IPS-18c (cell line): ENCODE results near the gene CPPED1.
"Not testable (repeated sequence)": the region's sequence is repeated elsewhere in the genome, so short reads cannot be mapped to it uniquely, and the experiment has no call there.

Experiments used
- H3K4me3 ChIP-seq: 2 replicates; pipeline ENCODE4 v1.7.0; 2013; ENCODE audit warnings: low read depth, mild to moderate bottlenecking, low read length, moderate library complexity; ENCODE audit not compliant: insufficient read depth
- H3K9me3 ChIP-seq: one replicate; pipeline ENCODE4 v1.6.1; 2013; ENCODE audit warnings: mild to moderate bottlenecking, low read length, moderate library complexity; ENCODE audit not compliant: control insufficient read depth, insufficient read depth

The CPPED1 gene

DNA sequence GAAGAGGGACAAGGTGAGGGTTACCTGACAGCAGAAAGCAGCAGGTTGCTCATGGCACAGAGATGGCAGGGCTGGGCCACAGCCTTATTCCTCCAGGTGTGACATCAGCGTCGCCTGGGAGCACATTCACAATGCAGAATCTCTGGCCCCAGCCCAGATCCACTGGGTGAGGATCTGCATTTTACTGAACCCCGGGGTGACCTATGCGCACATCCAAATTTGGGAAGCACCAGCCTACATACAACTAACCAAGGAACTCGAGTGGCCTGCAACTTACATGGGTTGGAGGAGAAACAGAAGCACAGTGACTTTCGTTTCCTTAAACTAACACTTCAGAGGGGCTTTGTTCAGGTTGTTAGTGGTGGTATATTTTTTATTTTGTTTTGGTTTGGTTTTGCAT is 17.6 kb downstream of the CPPED1 start:
- H3K9me3 ChIP-seq: no peaks in the 10 kb centered on the region
- H3K4me3 ChIP-seq: no peak overlapping the region

GRCh38 chr16:12784076-12784475 is 19.6 kb downstream of the CPPED1 start:
- no peaks in the 10 kb centered on the region for H3K9me3 ChIP-seq
- no peak overlapping the region for H3K4me3 ChIP-seq

DNA sequence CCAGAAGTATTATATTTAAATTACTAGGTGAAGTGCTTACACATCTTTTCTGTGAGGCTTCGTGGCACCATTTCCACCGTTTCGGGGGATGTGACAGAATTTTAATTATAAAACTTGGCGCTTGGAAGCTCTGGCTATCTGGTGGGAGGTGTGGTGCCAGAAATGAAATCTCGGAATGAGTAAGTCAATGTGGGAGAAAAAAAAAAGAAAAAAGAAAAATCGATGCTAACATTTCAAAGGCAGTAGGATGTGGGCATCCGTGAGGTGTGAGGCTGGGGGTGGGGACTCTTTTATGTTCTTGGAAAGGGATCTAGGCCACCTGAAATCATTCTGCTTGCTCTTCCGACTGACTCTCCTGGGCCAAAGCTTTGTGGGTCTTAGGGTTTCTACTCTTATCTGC is 21.9 kb downstream of the CPPED1 start:
- Histone ChIP-seq H3K4me3 (no peak overlapping the region), H3K9me3 (no peaks in the 10 kb centered on the region)

GRCh38 chr16:12780467-12780866 is 23.2 kb downstream of the CPPED1 start:
- Histone ChIP-seq H3K9me3 (no peaks in the 10 kb centered on the region), H3K4me3 (no peak overlapping the region)

DNA sequence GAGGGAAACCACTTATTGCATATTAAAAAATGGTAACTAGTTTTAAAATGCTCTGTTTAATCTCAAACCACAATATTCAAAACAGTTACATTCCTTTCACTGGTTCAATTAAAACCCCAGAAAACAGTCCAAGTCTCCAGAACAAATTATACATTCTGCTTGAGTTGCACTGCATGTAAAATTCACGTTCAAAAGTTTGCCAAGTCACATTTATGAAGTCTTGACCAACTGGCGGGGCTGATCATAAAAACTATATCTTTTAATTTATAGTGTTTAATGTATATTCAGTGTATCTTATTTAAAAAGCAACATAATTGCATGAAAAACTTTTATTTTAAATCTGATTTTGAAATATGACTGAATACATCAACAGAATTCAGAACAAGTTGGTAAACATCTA is 25.0 kb downstream of the CPPED1 start:
- H3K9me3 ChIP-seq: no peaks in the 10 kb centered on the region
- H3K4me3 ChIP-seq: no peak overlapping the region

DNA sequence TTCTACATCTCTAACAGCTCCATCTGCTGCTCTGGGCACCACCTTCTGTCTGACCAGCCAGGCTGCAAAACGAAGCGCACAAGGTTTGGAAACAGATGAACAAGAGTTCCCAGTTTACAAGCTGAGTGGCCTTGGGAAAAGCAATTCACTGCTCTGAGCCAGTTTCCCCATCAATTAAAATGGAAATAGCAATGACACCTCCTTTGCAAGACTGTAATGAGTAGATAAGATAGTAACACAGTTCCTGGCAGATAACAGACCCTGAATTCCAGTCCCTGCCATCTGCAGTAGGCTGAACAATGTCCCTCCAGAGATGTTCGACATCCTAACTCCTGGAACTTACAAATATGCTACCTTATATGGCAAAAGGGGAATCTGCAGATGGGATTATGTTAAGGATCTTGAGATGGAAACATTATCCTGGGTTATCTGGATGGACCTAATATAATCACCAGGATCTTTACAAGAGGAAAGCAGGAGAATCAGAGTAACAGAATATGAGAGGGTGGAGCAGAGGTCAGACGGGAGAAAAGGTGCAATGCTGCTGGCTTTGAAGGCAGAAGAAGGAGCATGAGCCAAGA is 27.9 kb downstream of the CPPED1 start:
- H3K9me3 ChIP-seq: no peaks in the 10 kb centered on the region

GRCh38 chr16:12773221-12773620 is 30.5 kb downstream of the CPPED1 start:
- no peaks in the 10 kb centered on the region for H3K9me3 ChIP-seq
- H3K4me3 ChIP-seq: no peak overlapping the region

More for the DNA sequence above, 27.9 kb downstream of the CPPED1 start:
- no peak overlapping the region for H3K4me3 ChIP-seq

GRCh38 chr16:12771341-12771798 is 32.3 kb downstream of the CPPED1 start:
- Histone ChIP-seq H3K9me3 (no peaks in the 10 kb centered on the region), H3K4me3 (no peak overlapping the region)

DNA sequence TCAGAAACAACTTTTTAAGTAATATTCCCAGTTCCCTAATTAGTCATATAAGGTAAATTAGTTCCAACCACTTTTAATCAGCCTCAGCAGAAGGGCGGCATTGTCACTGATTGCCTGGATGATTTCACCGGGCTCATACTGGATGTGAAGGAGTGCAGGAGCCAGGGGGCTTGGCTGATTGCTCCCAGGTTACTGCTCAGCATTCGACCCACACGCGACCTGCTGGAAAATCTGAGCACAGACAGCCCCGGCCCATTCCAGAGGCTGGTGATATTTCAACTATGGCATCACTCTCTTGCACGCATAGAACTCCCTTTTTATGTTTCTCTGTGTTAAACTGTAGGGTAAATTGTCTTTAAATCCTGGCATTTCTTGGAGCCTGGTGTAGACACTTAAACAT is 34.2 kb downstream of the CPPED1 start:
- Histone ChIP-seq H3K9me3 (no peaks in the 10 kb centered on the region), H3K4me3 (no peak overlapping the region)

- H3K9me3 ChIP-seq: no peaks in the 10 kb centered on the region
- no peak overlapping the region for H3K4me3 ChIP-seq
Measured at GRCh38 chr16:12767897-12768296, 35.8 kb downstream of the CPPED1 start.

GRCh38 chr16:12766853-12767252 is 36.8 kb downstream of the CPPED1 start:
- Histone ChIP-seq H3K4me3 (no peak overlapping the region), H3K9me3 (no peaks in the 10 kb centered on the region)

DNA sequence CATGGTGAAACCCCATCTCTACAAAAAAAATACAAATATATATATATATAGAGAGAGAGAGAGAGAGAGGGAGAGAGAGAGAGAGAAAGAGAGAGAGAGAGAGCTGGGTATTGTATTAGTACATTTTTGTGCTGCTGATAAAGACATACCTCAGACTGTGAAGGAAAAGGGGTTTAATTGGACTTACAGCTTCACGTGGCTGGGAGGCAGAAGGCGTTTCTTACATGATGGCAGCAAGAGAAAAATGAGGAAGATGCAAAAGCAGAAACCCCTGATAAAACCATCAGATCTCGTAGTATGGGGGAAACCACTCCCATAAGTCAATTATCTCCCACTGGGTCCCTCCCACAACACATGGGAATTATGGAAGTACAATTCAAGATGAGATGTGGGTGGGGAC is 37.5 kb downstream of the CPPED1 start:
- H3K9me3 ChIP-seq, H3K4me3 ChIP-seq: not testable (repeated sequence)

- Histone ChIP-seq H3K4me3 (no peak overlapping the region), H3K9me3 (no peaks in the 10 kb centered on the region)
Measured at GRCh38 chr16:12764813-12765488, 38.7 kb downstream of the CPPED1 start.

DNA sequence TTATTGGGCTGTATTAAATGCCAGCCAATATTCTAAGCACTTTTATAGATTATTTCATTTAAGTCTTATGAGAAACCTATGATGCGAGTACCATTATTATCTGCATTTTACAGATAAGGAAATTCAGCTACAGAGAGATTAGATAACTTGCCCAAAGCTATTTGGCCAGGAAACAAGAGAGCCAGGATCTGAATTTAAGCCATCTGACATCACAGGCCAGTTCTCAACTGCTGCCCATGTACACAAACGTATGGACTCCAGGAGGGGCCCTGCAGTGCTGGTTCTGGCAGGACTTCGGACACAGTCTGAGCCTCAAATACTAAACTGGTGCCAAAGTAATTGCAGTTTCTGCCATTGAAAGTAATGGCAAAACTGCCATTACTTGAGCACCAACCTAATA is 40.2 kb downstream of the CPPED1 start:
- Histone ChIP-seq H3K4me3 (no peak overlapping the region), H3K9me3 (no peaks in the 10 kb centered on the region)

DNA sequence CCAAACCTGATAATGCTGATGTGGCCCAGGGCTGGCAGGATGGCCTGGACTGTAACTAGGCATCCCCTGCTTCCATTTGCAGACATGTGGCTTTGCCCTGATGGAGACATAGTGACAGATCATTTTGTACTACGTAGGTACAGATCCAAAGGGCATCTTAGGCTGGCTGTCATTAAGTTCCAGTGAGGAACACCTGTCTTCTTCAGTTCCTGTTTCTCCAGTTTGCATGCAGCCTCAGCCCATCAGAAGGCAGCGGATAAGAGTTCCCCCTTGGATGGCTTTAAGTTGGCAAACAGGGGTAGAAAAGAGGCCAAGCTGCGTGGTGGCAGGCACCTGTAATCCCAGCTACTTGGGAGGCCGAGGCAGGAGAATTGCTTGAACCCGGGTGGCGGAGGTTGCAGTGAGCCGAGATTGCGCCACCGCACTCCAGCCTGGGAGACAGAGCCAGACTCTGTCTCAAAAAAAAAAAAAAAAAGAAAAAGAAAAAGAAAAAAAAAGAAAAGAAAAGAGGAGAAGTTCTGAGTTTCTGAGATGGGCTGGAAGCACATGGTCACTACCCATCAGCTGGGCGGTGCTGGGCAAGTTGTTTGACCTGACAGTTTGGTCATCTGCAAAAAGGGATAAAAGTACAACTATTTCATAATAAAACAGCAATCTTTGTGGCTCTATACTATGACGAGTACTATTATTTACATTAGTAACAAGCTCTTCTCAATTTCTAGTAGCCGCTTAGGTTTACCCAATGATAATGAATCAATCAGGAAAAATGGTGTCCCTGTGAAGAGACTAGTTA is 42.7 kb downstream of the CPPED1 start:
- H3K9me3 ChIP-seq: no peaks in the 10 kb centered on the region
- H3K4me3 ChIP-seq: no peak overlapping the region

DNA sequence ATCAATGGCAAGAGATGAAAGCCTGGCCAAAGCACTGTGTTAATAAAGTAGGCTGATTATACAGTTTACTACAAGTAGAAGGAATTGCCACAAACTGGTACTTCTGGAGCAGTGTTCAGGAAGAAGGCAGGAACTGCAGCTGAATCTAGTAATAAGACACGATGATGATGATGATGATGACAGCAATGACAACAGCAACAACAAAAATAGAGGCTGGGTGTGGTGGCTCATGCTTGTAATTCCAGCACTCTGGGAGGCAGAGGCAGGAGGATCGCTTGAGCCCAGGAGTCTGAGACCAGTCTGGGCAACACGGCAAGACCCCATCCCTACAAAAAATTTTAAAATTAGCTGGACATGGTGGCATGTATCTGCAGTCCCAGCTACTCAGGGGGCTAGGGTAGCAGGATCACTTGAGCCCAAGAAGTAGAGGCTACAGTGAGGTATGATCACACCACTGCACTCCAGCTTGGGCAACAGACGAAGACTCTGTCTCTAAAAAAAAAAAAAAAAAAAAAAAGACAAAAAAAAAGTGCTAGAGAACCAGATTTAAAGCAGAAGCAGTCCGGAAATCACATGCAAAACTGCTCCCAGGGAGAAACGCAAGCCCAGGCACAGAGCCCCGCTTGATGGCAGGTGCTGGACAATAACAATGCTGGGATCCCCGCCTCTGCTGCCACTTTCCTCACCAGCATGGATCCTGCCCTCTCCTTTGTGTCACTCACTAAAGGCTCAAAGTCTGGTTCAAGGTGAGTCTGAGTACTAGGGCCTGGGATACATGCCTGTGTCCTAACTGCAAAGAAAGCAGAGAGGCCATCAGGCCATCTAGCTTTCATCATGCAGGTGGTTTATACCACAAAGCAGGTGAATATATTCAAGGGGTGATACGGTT is 44.8 kb downstream of the CPPED1 start:
- no peaks in the 10 kb centered on the region for H3K9me3 ChIP-seq
- H3K4me3 ChIP-seq: no peak overlapping the region

DNA sequence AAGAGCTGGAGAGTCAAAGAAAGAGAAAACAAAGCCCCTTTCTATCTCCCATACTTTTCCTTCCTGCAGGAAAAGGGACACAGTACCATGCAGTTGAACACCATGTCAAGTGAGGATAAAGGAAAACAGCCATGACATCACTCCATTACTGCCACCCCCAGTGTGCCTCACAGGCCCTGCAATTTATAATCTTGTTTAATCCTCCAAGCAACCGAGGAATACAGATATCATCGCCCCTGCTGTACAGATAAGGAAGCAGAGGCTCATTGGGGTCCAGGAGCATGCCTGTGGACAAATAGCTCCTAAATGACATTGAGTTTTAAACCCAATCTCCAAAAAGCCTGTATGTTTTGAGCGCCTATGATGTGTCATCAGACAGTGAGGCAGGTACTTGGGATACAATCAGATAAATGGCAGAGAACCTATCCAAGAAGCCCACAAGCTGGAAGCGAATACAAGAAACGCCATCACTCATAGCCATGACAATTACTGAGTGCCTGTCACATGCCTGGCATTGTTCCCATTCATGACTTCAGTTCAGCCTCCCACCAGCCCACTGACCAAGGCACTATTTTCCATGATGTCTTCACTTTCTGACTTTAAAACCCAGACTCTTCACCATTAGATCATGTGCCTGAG is 45.5 kb downstream of the CPPED1 start:
- H3K9me3 ChIP-seq: no peaks in the 10 kb centered on the region

More for the DNA sequence above, 45.5 kb downstream of the CPPED1 start:
- no peak overlapping the region for H3K4me3 ChIP-seq
